HG02885 (cell line): ENCODE results near the gene ZFP64.
"Not testable (repeated sequence)": the region's sequence is repeated elsewhere in the genome, so short reads cannot be mapped to it uniquely, and the experiment has no call there.

ENCODE experiments used
- ATAC-seq: cut with Tn5 transposase; IDR thresholded peaks from one replicate; pipeline ENCODE4 v1.9.1; 2021; ENCODE audit warnings: mild to moderate bottlenecking; ENCODE audit not compliant: unreplicated experiment, poor library complexity

ZFP64 gene

GRCh38 chr20:52166150-52166549, 25.4 kb downstream of the ZFP64 start:
- ATAC-seq = no peak

GRCh38 chr20:52160621-52161204, 30.9 kb downstream of the ZFP64 start:
- no peak for ATAC-seq

GRCh38 chr20:52160049-52160570, 31.5 kb downstream of the ZFP64 start:
- ATAC-seq = no peak

- no peak for ATAC-seq
These were observed 37.0 kb downstream of the ZFP64 start for GRCh38 chr20:52154575-52154974.

- ATAC-seq = no peak
These were observed 37.7 kb downstream of the ZFP64 start for GRCh38 chr20:52153896-52154295.

GRCh38 chr20:52152921-52153320, 38.7 kb downstream of the ZFP64 start:
- no peak for ATAC-seq

- no peak for ATAC-seq
These were observed 39.2 kb downstream of the ZFP64 start for GRCh38 chr20:52152416-52152815.

- ATAC-seq = no peak
These were observed 40.9 kb downstream of the ZFP64 start for GRCh38 chr20:52150440-52151258.

GRCh38 chr20:52145587-52145986, 46.0 kb downstream of the ZFP64 start:
- no peak for ATAC-seq

- no peak for ATAC-seq
These were observed 48.3 kb downstream of the ZFP64 start for GRCh38 chr20:52143277-52143676.

GRCh38 chr20:52142757-52143156, 48.8 kb downstream of the ZFP64 start:
- no peak for ATAC-seq

- ATAC-seq = no peak
These were observed 51.6 kb downstream of the ZFP64 start for GRCh38 chr20:52139986-52140385.

GRCh38 chr20:52137850-52138249, 53.7 kb downstream of the ZFP64 start:
- no peak for ATAC-seq

- not testable (repeated sequence) for ATAC-seq
These were observed 57.9 kb downstream of the ZFP64 start for GRCh38 chr20:52133714-52134113.

- ATAC-seq = no peak
These were observed 59.2 kb downstream of the ZFP64 start for GRCh38 chr20:52132337-52132736.

- no peak for ATAC-seq
These were observed 60.4 kb downstream of the ZFP64 start for GRCh38 chr20:52131048-52131643.

GRCh38 chr20:52130406-52130805, 61.2 kb downstream of the ZFP64 start:
- no peak for ATAC-seq

- no peak for ATAC-seq
These were observed 62.0 kb downstream of the ZFP64 start for GRCh38 chr20:52129611-52130010.

GRCh38 chr20:52127309-52127708, 64.3 kb downstream of the ZFP64 start:
- no peak for ATAC-seq

GRCh38 chr20:52124821-52125220, 66.8 kb downstream of the ZFP64 start:
- ATAC-seq = no peak

- no peak for ATAC-seq
These were observed 72.9 kb downstream of the ZFP64 start for GRCh38 chr20:52118696-52119095.
